ENCODE data around the gene POMC. TPM values are rescaled to one million over a fixed set of nuclear protein-coding genes. Genes with fewer than 3 reads are reported as not detected.

The POMC gene
- total RNA-seq, 4 donors from 2014 or later = 1.6 to 32.9 (median 5.2) TPM

GRCh38 chr2:25197336-25198208 is 29.2 kb upstream of the POMC start:
- H3K4me1 ChIP-seq = no peaks in the 10 kb centered on the region
- no peaks in the 10 kb centered on the region for H3K9me3 ChIP-seq
- H3K4me3 ChIP-seq = no peak overlapping the region
- intact Hi-C loops (cut with DNase I; ENCODE audit: low total_unique reads) (loop anchor here (10.0 kb wide), 1 partner anchor 223 kb away; the partner anchor contains the start of gene DNAJC27), in situ Hi-C loops (cut with MboI; ENCODE audit: low sequenced_read_pairs in 4 of 4) (no loop called here)
- no peak overlapping the region for H3K27ac ChIP-seq
- DNase-seq (no peak), ATAC-seq (no peak)
- TF ChIP-seq POLR2A (IDR thresholded peaks at IDR 0.05) = no peak
- TF ChIP-seq CTCF (IDR thresholded peaks at IDR 0.05 in 4 of 5, conservative IDR thresholded peaks at IDR 0.05 in 1 of 5) = no peak
- no peaks in the 10 kb centered on the region for H3K27me3 ChIP-seq
- H3K36me3 ChIP-seq = no peaks in the 10 kb centered on the region

DNA sequence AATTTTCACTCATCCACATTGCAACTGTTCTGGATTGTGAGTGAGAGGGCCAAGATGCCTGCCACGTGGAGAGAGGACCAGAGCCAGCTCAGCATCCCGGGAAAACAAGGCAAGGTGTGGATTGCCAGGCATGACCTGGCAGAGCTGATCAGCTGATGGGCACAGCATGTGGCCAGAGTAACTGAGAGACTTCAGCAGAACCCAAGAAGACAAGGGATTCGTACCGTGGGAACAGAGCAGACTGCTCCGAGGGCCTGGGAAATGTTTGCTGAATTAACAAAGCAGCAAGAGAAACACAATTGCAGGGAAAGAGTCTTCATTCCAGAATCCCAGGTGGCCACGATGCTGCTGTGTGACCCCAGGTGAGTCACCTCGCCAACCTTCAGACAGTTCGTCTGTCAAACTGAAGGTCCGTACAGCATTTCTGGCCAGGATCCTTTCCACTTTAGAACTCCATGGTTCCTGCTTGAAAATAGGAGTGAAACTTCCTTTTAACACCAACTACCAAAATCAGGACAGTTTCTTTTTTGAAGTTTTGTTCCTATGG is 26.3 kb upstream of the POMC start:
- TF ChIP-seq CTCF (IDR thresholded peaks at IDR 0.05 in 4 of 5, conservative IDR thresholded peaks at IDR 0.05 in 1 of 5) = no peak
- no peak for TF ChIP-seq POLR2A (IDR thresholded peaks at IDR 0.05)
- DNase-seq (no peak), ATAC-seq (no peak)
- H3K27me3 ChIP-seq = no peaks in the 10 kb centered on the region
- H3K27ac ChIP-seq = no peak overlapping the region
- H3K36me3 ChIP-seq = no peaks in the 10 kb centered on the region
- no peak overlapping the region for H3K4me3 ChIP-seq
- H3K4me1 ChIP-seq = no peaks in the 10 kb centered on the region
- in situ Hi-C loops (cut with MboI; ENCODE audit: low sequenced_read_pairs in 4 of 4) (no loop called here), intact Hi-C loops (cut with DNase I; ENCODE audit: low total_unique reads) (loop anchor here (10.0 kb wide), 1 partner anchor 220 kb away; the partner anchor contains the start of gene DNAJC27)
- no peaks in the 10 kb centered on the region for H3K9me3 ChIP-seq

GRCh38 chr2:25190536-25190935 is 22.2 kb upstream of the POMC start:
- Histone ChIP-seq H3K36me3 (no peaks in the 10 kb centered on the region), H3K27me3 (no peaks in the 10 kb centered on the region), H3K27ac (no peak overlapping the region), H3K4me3 (no peak overlapping the region), H3K9me3 (no peaks in the 10 kb centered on the region), H3K4me1 (no peaks in the 10 kb centered on the region)
- no peak for TF ChIP-seq CTCF (IDR thresholded peaks at IDR 0.05 in 4 of 5, conservative IDR thresholded peaks at IDR 0.05 in 1 of 5)
- no peak for TF ChIP-seq POLR2A (IDR thresholded peaks at IDR 0.05)
- intact Hi-C loops (cut with DNase I; ENCODE audit: low total_unique reads) (loop anchor here (10.0 kb wide), 1 partner anchor 216 kb away; the partner anchor contains the start of gene DNAJC27), in situ Hi-C loops (cut with MboI; ENCODE audit: low sequenced_read_pairs in 4 of 4) (no loop called here)
- ATAC-seq (no peak), DNase-seq (no peak)

DNA sequence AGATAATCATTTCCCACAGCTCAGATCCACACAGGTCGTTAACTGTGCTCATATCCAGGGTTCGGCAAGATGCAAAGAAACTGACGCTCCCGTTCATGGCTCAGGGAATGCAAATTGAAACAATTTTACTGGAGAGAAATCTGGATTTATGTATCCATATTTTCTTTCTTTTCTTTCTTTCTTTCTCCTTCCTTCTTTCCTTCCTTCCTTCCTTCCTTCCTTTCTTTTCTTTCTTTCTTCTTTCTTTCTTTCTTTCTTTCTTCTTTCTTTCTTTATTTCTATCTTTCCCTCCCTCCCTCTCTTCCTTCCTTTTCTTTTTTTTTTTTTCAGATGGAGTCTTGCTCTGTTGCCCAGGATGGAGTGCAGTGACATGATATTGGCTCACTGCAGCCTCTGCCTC is 20.0 kb upstream of the POMC start:
- H3K27ac ChIP-seq = no peak overlapping the region
- intact Hi-C loops (cut with DNase I; ENCODE audit: low total_unique reads) = no loop called here
- ATAC-seq (no peak), DNase-seq (no peak)
- no peaks in the 10 kb centered on the region for H3K27me3 ChIP-seq
- H3K9me3 ChIP-seq = no peaks in the 10 kb centered on the region
- in situ Hi-C loops (cut with MboI; ENCODE audit: low sequenced_read_pairs in 4 of 4) = no loop called here
- no peak for TF ChIP-seq CTCF (IDR thresholded peaks at IDR 0.05 in 4 of 5, conservative IDR thresholded peaks at IDR 0.05 in 1 of 5)
- TF ChIP-seq POLR2A (IDR thresholded peaks at IDR 0.05) = no peak
- H3K4me3 ChIP-seq = no peak overlapping the region
- no peaks in the 10 kb centered on the region for H3K4me1 ChIP-seq
- H3K36me3 ChIP-seq = no peaks in the 10 kb centered on the region

Data from gastrocnemius medialis (tissue), 4 donors.